OCI-LY1 (cell line): ENCODE results near the gene VAV3.

Experiments
- H2AFZ ChIP-seq: fragments of 200-600 bp; sonication (generic), shearing (Covaris generic); 2 replicates; pipeline ENCODE4 v1.6.0; 2014; ENCODE audit warnings: antibody characterized with exemption, mild to moderate bottlenecking, low read length
- H3F3A ChIP-seq: fragments of 200-600 bp; sonication (generic), shearing (Covaris generic); 2 replicates; pipeline ENCODE4 v1.6.0; 2014; ENCODE audit warnings: mild to moderate bottlenecking, antibody characterized with exemption, low read length, moderate library complexity; ENCODE audit not compliant: insufficient read depth
- H3K27ac ChIP-seq: fragments of 200-600 bp; sonication (generic); 2 replicates; pipeline ENCODE4 v1.5.1; 2014; ENCODE audit warnings: low read length, mixed run types, mild to moderate bottlenecking, low read depth; ENCODE audit not compliant: poor library complexity, severe bottlenecking
- H3K27me3 ChIP-seq: fragments of 200-600 bp; sonication (generic); 2 replicates; pipeline ENCODE4 v1.6.0; 2014; ENCODE audit warnings: antibody characterized with exemption, mild to moderate bottlenecking, low read length, moderate library complexity; ENCODE audit not compliant: insufficient read depth
- H3K36me3 ChIP-seq: fragments of 200-600 bp; sonication (generic); 2 replicates; pipeline ENCODE4 v1.6.1; 2014; ENCODE audit warnings: mild to moderate bottlenecking, antibody characterized with exemption, low read length, moderate library complexity, mixed read lengths; ENCODE audit not compliant: insufficient read depth
- H3K4me1 ChIP-seq: fragments of 200-600 bp; sonication (generic); 2 replicates; pipeline ENCODE4 v1.5.1; 2014; ENCODE audit warnings: mild to moderate bottlenecking, low read length, moderate library complexity; ENCODE audit not compliant: insufficient read depth, severe bottlenecking
- H3K4me2 ChIP-seq: fragments of 200-600 bp; sonication (generic), shearing (Covaris generic); 2 replicates; pipeline ENCODE4 v1.6.1; 2014; ENCODE audit warnings: low read length
- H3K4me3 ChIP-seq: fragments of 200-600 bp; sonication (generic); 2 replicates; pipeline ENCODE4 v1.5.1; 2014; ENCODE audit warnings: low read length, low read depth, mild to moderate bottlenecking, mixed read lengths; ENCODE audit not compliant: poor library complexity, severe bottlenecking
- H3K79me2 ChIP-seq: fragments of 200-600 bp; shearing (Covaris generic); 2 replicates; pipeline ENCODE4 v1.6.1; 2016; ENCODE audit warnings: mixed run types, low read length, mixed read lengths; ENCODE audit not compliant: insufficient read depth
- H3K9ac ChIP-seq: fragments of 200-600 bp; sonication (generic), shearing (Covaris generic); 2 replicates; pipeline ENCODE4 v1.6.1; 2014; ENCODE audit warnings: mild to moderate bottlenecking, low read length, mixed read lengths
- H3K9me2 ChIP-seq: fragments of 200-600 bp; sonication (generic), shearing (Covaris generic); 2 replicates; pipeline ENCODE4 v1.6.1; 2014; ENCODE audit warnings: low read depth, mild to moderate bottlenecking, low read length, mixed read lengths
- H3K9me3 ChIP-seq: fragments of 200-600 bp; shearing (Covaris generic); 2 replicates; pipeline ENCODE4 v1.6.1; 2014; ENCODE audit warnings: low read length, mixed read lengths
- H4K20me1 ChIP-seq: fragments of 200-600 bp; sonication (generic), shearing (Covaris generic); 2 replicates; pipeline ENCODE4 v1.6.0; 2016; ENCODE audit warnings: mild to moderate bottlenecking, low read length; ENCODE audit not compliant: insufficient read depth
- CTCF ChIP-seq: fragments of 200-600 bp; sonication (generic), shearing (Covaris generic); IDR thresholded peaks from 2 replicates; pipeline ENCODE4 v1.5.1; 2017; ENCODE audit warnings: mild to moderate bottlenecking, antibody characterized with exemption, low read length, moderate library complexity, mixed read lengths
- EZH2 ChIP-seq: fragments of 200-600 bp; sonication (generic), shearing (Covaris generic); IDR thresholded peaks from 2 replicates; pipeline ENCODE4 v1.8.0; 2017; ENCODE audit warnings: borderline replicate concordance, mixed run types, mild to moderate bottlenecking, antibody characterized with exemption, low read length, moderate library complexity, mixed read lengths

VAV3 gene

GRCh38 chr1:107597290-107597689 is 367.7 kb downstream of the VAV3 start:
- no peak overlapping the region for H3K27ac ChIP-seq
- H3K9me2 ChIP-seq = no peaks in the 10 kb centered on the region
- no peaks in the 10 kb centered on the region for H3K36me3 ChIP-seq
- no peaks in the 10 kb centered on the region for H3F3A ChIP-seq
- H3K9ac ChIP-seq = no peak overlapping the region
- H3K4me3 ChIP-seq = no peak overlapping the region
- no peaks in the 10 kb centered on the region for H3K79me2 ChIP-seq
- no peak for TF ChIP-seq CTCF
- no peak for TF ChIP-seq EZH2
- no peak overlapping the region for H3K4me2 ChIP-seq
- no peaks in the 10 kb centered on the region for H3K4me1 ChIP-seq
- H4K20me1 ChIP-seq = no peaks in the 10 kb centered on the region
- H3K27me3 ChIP-seq = no peaks in the 10 kb centered on the region
- no peaks in the 10 kb centered on the region for H3K9me3 ChIP-seq
- H2AFZ ChIP-seq = no peak overlapping the region

- H3K4me1 ChIP-seq = no peaks in the 10 kb centered on the region
- H3K27ac ChIP-seq = no peak overlapping the region
- H3K4me2 ChIP-seq = no peak overlapping the region
- H3K9ac ChIP-seq = no peak overlapping the region
- H3K36me3 ChIP-seq = no peaks in the 10 kb centered on the region
- TF ChIP-seq EZH2 = no peak
- no peak for TF ChIP-seq CTCF
- no peak overlapping the region for H2AFZ ChIP-seq
- H3K4me3 ChIP-seq = no peak overlapping the region
- H3K9me2 ChIP-seq = no peaks in the 10 kb centered on the region
- H3K9me3 ChIP-seq = no peaks in the 10 kb centered on the region
- no peaks in the 10 kb centered on the region for H4K20me1 ChIP-seq
- no peaks in the 10 kb centered on the region for H3K79me2 ChIP-seq
- H3K27me3 ChIP-seq = no peaks in the 10 kb centered on the region
- no peaks in the 10 kb centered on the region for H3F3A ChIP-seq
Observed at GRCh38 chr1:107594536-107594935, 370.4 kb downstream of the VAV3 start.

GRCh38 chr1:107593501-107594209 is 371.3 kb downstream of the VAV3 start:
- H3K36me3 ChIP-seq = no peaks in the 10 kb centered on the region
- no peak overlapping the region for H3K4me3 ChIP-seq
- H3K9me2 ChIP-seq = no peaks in the 10 kb centered on the region
- no peaks in the 10 kb centered on the region for H3K79me2 ChIP-seq
- H4K20me1 ChIP-seq = no peaks in the 10 kb centered on the region
- H3K9ac ChIP-seq = no peak overlapping the region
- no peak overlapping the region for H3K27ac ChIP-seq
- H3K4me1 ChIP-seq = no peaks in the 10 kb centered on the region
- H2AFZ ChIP-seq = no peak overlapping the region
- H3K27me3 ChIP-seq = no peaks in the 10 kb centered on the region
- TF ChIP-seq CTCF (no peak), EZH2 (no peak)
- no peaks in the 10 kb centered on the region for H3F3A ChIP-seq
- no peak overlapping the region for H3K4me2 ChIP-seq
- H3K9me3 ChIP-seq = no peaks in the 10 kb centered on the region
